HEK293T (cell line): ENCODE data around the gene SETD5.

ENCODE experiments used
- CTCF ChIA-PET: fragments of 350-600 bp; formaldehyde crosslinking; extraction: SDS; loops from one replicate; lab custom pipeline; 2021; ENCODE audit warnings: antibody characterized with exemption, inconsistent platforms; lab: Yijun Ruan, JAX
- POLR2A ChIA-PET: fragments of 350-600 bp; formaldehyde crosslinking; extraction: SDS; loops from one replicate; lab custom pipeline; 2020; ENCODE audit warnings: antibody characterized with exemption, inconsistent platforms; lab: Yijun Ruan, JAX
- DNase-seq: peaks from one replicate; pipeline ENCODE4 v3.0.0; 2012; ENCODE audit warnings: mixed read lengths; ENCODE audit errors: extremely low spot score
- ARNT ChIP-seq: fragments of 450-650 bp; IDR thresholded peaks from 2 replicates; pipeline ENCODE4 v1.6.1; 2017; ENCODE audit warnings: mild to moderate bottlenecking
- BHLHE40 ChIP-seq: fragments of 450-650 bp; IDR thresholded peaks from 2 replicates; pipeline ENCODE4 v1.6.1; 2016; ENCODE audit warnings: mild to moderate bottlenecking, moderate library complexity, borderline replicate concordance
- CTBP1 ChIP-seq: fragments of 450-650 bp; IDR thresholded peaks from 2 replicates; pipeline ENCODE4 v1.6.1; 2016; ENCODE audit warnings: borderline replicate concordance
- ELF4 ChIP-seq: fragments of 450-650 bp; IDR thresholded peaks from 2 replicates; pipeline ENCODE4 v1.6.1; 2017; ENCODE audit warnings: antibody characterized with exemption
- FOXA1 ChIP-seq: fragments of 450-650 bp; IDR thresholded peaks from 2 replicates; pipeline ENCODE4 v1.6.1; 2016; ENCODE audit warnings: mild to moderate bottlenecking
- FOXK2 ChIP-seq: fragments of 450-650 bp; IDR thresholded peaks from 2 replicates; pipeline ENCODE4 v1.6.1; 2016; ENCODE audit warnings: mild to moderate bottlenecking
- FOXM1 ChIP-seq: fragments of 450-650 bp; IDR thresholded peaks from 2 replicates; pipeline ENCODE4 v1.6.1; 2017; ENCODE audit warnings: mild to moderate bottlenecking, borderline replicate concordance
- HDGF ChIP-seq: fragments of 450-650 bp; IDR thresholded peaks from 2 replicates; pipeline ENCODE4 v1.6.1; 2017; ENCODE audit warnings: antibody characterized with exemption, borderline replicate concordance
- L3MBTL2 ChIP-seq: fragments of 450-650 bp; conservative IDR thresholded peaks from 2 replicates; pipeline ENCODE4 v1.6.1; 2016; ENCODE audit warnings: mild to moderate bottlenecking
- LEF1 ChIP-seq: fragments of 450-650 bp; IDR thresholded peaks from 2 replicates; pipeline ENCODE4 v1.6.1; 2017; ENCODE audit warnings: mild to moderate bottlenecking, borderline replicate concordance
- NFRKB ChIP-seq: fragments of 450-650 bp; IDR thresholded peaks from 2 replicates; pipeline ENCODE4 v1.6.1; 2016; ENCODE audit warnings: mild to moderate bottlenecking, moderate library complexity
- PKNOX1 ChIP-seq: fragments of 450-650 bp; IDR thresholded peaks from 2 replicates; pipeline ENCODE4 v1.6.1; 2016
- SP1 ChIP-seq: fragments of 450-650 bp; IDR thresholded peaks from 2 replicates; pipeline ENCODE4 v1.6.1; 2017
- SUZ12 ChIP-seq: fragments of 450-650 bp; IDR thresholded peaks from 2 replicates; pipeline ENCODE4 v1.6.1; 2016; ENCODE audit warnings: mild to moderate bottlenecking
- TARDBP ChIP-seq: fragments of 450-650 bp; IDR thresholded peaks from 2 replicates; pipeline ENCODE4 v1.6.1; 2016
- ZNF384 ChIP-seq: fragments of 450-650 bp; IDR thresholded peaks from 2 replicates; pipeline ENCODE4 v1.6.1; 2016

Gene SETD5

GRCh38 chr3:9439331-9439730, 41.9 kb downstream of the SETD5 start:
- ChIA-PET CTCF (no interaction called here), POLR2A (interaction anchor here (1.4 kb wide), 1 partner anchor 76 kb away, joined by 6 read pairs; no protein-coding TSS in a partner anchor)
- DNase-seq = no peak
- no peak for TF ChIP-seq SUZ12
- TF ChIP-seq ZNF384 = no peak

- TF ChIP-seq PKNOX1 (no peak), SP1 (no peak), TARDBP (no peak), SUZ12 (no peak), FOXA1 (no peak), FOXK2 (no peak), ELF4 (no peak), BHLHE40 (no peak)
- no peak for DNase-seq
- ChIA-PET POLR2A (interaction anchor here (1.0 to 1.4 kb wide), 2 partner anchors 45 to 79 kb away, joined by 3 read pairs; partner anchors contain the start of gene THUMPD3), CTCF (no interaction called here)
Observed at GRCh38 chr3:9441501-9442221, 44.2 kb downstream of the SETD5 start.

- ChIA-PET POLR2A (no interaction called here), CTCF (no interaction called here)
- DNase-seq = no peak
- TF ChIP-seq HDGF (no peak), FOXA1 (no peak), PKNOX1 (no peak), ARNT (no peak), ELF4 (no peak), BHLHE40 (no peak), SUZ12 (no peak), ZNF384 (no peak), L3MBTL2 (no peak), FOXK2 (no peak), LEF1 (no peak), FOXM1 (no peak), NFRKB (no peak), CTBP1 (no peak), SP1 (no peak), TARDBP (no peak)
Observed at GRCh38 chr3:9448071-9448470, 50.7 kb downstream of the SETD5 start.

GRCh38 chr3:9448643-9449042, 51.2 kb downstream of the SETD5 start:
- TF ChIP-seq CTBP1 = no peak
- TF ChIP-seq NFRKB = no peak
- TF ChIP-seq FOXA1 = no peak
- no peak for TF ChIP-seq ZNF384
- no peak for TF ChIP-seq BHLHE40
- no peak for TF ChIP-seq SP1
- no peak for TF ChIP-seq ELF4
- no peak for TF ChIP-seq SUZ12
- TF ChIP-seq TARDBP = no peak
- no peak for TF ChIP-seq HDGF
- no peak for TF ChIP-seq L3MBTL2
- no peak for TF ChIP-seq LEF1
- no peak for TF ChIP-seq FOXK2
- TF ChIP-seq ARNT = no peak
- TF ChIP-seq FOXM1 = no peak
- no peak for TF ChIP-seq PKNOX1
- POLR2A ChIA-PET = no interaction called here
- no peak for DNase-seq
- CTCF ChIA-PET = no interaction called here

GRCh38 chr3:9450126-9450525, 52.7 kb downstream of the SETD5 start:
- POLR2A ChIA-PET = no interaction called here
- no peak for TF ChIP-seq ZNF384
- no peak for TF ChIP-seq ARNT
- TF ChIP-seq PKNOX1 = no peak
- no peak for TF ChIP-seq FOXK2
- no peak for TF ChIP-seq HDGF
- TF ChIP-seq ELF4 = no peak
- TF ChIP-seq L3MBTL2 = no peak
- no peak for TF ChIP-seq FOXA1
- no peak for TF ChIP-seq SP1
- no peak for TF ChIP-seq LEF1
- TF ChIP-seq TARDBP = no peak
- TF ChIP-seq FOXM1 = no peak
- no peak for TF ChIP-seq CTBP1
- no peak for TF ChIP-seq NFRKB
- TF ChIP-seq SUZ12 = no peak
- no peak for TF ChIP-seq BHLHE40
- no peak for DNase-seq
- CTCF ChIA-PET = no interaction called here

- no peak for DNase-seq
- CTCF ChIA-PET = no interaction called here
- TF ChIP-seq HDGF (no peak), LEF1 (no peak), FOXM1 (no peak), PKNOX1 (no peak), NFRKB (no peak), ZNF384 (no peak), FOXK2 (no peak), SUZ12 (no peak)
- POLR2A ChIA-PET = no interaction called here
Observed at GRCh38 chr3:9450991-9451390, 53.6 kb downstream of the SETD5 start.
